GM19463 (cell line): ENCODE measurements around the gene SIRPA.

Experiments
- ATAC-seq: cut with Tn5 transposase; IDR thresholded peaks from one replicate; pipeline ENCODE4 v1.9.1; 2021; ENCODE audit warnings: mild to moderate bottlenecking, moderate library complexity; ENCODE audit not compliant: unreplicated experiment

The SIRPA gene

DNA sequence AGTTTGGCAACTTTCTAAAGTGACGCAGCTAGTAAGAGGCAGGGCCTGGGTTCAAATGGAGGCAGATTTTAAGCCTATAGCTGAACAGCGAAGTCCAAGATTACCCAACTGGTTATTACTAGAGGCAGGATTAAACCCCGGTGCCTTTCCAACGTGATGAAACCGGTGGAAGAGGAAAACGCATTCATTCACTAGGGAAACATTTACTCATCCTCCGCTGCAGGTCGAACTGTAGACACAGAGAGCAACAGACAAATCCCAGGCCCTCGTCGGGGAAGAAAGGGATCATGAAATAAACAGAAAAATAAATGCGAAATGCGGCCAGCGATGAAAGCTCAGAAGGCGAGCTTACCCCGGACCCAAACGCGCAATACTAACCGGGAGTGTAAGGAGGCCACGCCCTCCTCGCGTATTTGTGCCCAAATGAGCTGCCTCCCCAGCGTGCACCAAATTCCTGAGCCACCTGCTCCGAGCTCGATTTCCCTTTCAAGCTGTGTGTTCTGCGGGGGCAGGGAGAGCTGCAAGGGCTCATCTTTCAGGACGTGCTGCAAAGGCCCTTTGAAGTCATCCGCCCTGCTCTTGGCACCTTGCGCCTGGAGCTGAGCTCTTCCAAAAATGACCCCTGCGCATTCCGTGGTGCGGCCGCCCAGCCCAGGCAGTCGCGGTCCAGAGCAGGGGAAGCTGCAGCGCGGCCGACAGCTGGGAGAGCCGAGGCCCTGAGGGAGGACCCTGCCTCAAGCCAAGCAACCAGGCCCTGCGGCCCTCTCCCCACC is 51.7 kb downstream of the SIRPA start:
- ATAC-seq = no peak

DNA sequence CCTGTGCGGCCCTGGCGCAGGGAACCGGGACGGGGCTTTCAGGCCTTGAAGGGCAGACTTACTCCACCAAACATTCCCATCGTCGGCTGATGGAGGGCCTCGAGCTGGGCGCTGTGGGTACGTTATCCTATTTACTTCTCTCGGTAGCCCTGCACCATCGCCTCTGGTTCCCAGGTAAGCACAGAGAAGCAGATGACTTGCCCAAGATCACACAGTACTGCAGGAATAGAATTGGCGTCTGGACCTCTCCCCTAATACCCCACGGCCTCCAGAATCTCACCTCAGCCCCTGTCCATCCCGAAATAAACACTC is 52.3 kb downstream of the SIRPA start:
- no peak for ATAC-seq

DNA sequence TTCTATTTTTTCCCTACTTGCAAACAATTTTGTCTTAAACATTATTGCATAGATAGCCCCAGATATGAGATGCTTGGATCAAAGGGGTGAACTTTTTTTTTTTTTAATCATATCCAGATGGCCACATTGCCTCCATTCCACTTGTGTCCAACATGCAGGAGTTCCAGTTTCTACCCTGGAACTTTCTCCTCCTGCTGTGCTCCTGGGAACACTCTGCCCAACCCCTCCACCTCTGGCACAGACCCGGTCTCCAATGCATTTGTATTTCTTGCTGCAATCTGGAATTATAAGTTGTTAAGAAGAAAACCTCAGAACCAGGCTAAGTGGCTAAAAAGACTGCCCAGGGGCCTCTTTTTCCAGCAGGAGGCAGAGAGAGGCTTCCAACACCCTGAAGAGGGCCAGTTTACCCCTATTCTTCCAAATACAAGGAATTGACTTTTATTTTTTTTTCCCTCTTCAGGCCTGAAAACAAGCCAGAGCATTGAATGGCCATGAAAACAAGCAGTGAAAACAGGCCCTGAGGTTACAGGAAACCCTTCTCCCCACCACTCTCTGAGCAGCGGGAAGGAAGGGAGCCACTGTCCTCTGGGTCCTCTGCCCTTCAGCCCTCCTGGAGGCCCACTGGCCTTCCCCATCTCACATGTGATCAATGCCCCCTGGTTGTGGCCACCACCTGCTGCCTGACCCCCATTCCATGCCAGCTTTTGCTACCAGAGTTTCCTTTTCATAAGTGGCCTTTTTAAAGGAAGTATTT is 54.3 kb downstream of the SIRPA start:
- no peak for ATAC-seq

DNA sequence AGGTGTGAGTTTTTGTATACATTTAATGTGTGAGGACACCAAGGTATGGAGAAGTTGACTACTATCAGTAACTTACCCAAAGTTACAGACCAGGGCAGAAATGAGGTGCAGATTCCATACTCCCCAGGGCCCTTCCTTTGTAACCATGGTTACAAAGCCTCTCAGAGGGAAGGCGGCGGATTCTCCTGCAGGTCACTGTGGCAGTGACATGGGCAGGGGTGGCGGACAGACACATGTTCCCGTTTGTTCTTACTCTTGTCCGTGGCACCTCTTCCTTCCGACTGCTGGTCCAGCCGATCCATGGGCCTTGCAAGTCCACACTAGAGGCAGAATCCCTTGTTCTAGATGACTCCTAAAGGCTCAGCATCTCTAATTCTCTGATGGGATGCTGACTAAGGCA is 55.6 kb downstream of the SIRPA start:
- ATAC-seq = no peak

DNA sequence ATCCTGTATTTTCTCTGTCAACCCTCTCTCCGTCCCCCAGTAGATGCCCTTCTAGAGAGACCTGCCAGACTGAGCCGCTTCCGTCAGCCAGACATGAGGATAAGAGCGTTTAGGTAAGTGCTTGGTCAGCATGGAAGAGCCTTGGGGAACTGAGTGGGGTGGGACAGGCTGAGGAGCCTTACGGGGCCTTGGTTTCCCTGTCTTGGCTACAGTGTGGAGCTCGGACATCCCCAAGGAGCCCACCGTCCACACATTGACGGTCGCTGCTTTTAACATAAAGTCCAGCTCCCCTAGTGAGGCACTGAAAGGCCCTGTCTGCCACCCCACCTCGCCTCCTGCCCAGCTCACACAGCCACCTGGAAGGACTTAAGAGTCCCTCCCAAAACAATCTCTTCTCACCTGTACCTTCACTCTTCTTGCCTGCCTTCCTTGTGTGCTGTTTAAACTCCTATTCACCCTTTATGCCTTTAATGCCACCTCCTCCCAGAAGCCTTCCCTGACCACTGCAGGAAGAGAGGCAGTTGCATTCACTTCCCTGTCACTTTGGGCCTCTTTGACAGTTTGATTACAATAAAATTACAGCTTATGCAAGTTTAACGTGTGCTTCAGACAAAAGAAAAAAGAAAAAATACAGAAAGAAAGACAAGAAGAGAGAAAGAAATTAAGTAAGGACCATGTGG is 56.4 kb downstream of the SIRPA start:
- no peak for ATAC-seq

DNA sequence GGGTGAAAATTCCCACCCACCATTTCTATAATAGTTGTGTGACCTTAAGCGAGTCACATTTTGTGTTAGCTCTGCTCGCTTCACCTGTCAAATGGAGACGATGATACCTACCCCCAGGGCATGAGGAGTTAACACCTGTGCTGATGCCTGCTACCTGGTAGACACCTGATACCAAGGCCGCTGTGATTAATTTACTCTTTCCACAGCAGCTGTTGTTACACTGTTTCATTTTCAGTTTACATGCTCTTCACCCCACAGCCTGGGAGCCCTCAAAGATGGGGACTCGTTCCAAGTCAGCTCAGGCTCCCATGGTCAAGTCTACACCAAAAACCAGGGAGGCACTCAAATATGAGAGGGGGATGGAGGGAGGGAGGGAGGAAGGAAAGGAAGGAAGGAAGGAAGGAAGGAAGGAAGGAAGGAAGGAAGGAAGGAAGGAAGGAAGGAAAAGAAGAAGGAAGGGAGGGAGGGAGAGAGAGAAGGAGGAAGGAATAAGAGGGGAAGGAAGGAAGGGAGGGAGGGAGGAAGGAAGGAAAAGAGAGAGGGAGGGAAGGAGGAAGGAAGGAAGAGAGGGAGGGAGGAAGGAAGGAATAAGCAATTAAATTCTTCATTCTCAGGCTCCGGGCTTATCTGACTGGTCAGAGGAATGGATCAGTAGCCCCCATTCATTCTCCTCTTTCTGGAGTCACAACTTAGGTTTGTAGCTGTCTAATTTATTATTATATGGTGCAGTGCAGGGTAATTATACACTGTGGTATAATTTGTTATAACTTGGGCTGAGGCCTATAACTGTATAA is 57.7 kb downstream of the SIRPA start:
- no peak for ATAC-seq

DNA sequence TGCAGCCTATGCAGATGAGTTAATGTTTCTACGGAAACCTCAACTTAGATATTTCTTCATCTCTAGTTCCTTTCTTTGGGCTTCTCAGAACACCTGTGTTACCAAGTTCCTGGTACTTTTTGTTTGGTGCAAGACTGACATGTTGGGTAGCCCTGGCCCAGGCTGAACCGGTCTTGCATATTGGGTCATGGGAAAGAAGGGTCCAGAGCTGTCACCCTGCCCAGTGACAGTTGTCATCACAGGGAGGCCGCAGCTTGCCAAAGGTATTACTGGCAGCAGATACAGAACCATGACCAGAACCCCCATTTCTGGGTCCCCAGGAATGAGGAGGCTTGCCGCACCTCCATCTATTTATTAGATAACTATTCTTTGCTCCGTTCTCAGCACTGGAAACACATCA is 58.4 kb downstream of the SIRPA start:
- ATAC-seq = no peak

DNA sequence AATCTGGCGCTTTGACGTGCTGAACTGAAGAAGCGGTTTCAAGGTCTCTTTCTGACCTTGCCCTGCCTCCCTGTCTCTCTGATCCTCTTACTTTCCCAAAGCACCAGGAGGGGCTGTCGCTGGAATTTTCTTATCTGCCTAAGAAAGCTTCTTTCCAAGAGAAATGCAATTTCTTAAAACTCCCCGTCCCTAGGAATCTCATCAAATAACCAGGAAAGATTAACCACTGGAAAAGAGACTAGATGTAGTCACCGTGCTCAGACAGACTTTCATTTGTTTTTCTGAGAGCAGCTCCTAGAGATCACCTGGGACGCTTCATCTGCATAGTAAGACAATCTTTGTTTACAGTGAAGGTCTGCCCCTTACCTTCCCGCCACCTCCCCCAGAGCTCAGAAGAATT is 60.0 kb downstream of the SIRPA start:
- no peak for ATAC-seq

DNA sequence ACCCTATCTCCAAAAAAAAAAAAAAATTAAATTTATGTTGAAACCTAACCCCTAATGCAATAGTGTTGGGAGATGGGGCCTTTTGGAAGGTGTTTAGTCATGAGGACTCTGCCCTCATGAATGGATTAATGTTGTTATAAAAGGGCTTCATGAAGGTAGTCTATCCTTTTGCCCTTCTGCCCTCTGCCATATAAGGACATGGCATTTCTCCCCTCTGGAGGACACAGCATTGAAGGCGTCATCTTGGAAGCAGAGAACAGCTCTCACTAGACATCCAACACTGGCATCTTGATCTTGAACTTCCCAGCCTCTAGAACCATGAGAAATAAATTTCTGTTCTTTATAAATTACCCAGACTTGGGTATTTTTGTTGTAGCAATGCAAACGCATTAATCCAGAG is 63.2 kb downstream of the SIRPA start:
- ATAC-seq = no peak

DNA sequence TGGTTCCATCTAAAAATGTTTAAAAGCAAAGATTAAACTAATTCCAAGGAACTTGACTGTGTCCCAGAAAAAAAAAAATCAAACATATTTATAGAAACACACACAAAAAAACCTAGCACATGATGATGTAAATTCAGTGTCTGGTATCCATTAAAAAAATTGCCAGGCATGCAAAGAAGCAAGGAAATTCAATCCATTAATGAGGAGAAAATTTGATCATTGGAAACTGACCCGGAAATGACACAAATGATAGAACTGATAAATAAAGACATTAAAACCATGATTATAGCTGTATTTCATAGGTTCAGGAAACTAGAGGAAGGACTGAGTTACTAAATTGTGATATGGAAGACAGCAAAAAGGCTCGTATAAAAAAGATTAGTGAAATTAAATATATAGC is 63.9 kb downstream of the SIRPA start:
- ATAC-seq = no peak

DNA sequence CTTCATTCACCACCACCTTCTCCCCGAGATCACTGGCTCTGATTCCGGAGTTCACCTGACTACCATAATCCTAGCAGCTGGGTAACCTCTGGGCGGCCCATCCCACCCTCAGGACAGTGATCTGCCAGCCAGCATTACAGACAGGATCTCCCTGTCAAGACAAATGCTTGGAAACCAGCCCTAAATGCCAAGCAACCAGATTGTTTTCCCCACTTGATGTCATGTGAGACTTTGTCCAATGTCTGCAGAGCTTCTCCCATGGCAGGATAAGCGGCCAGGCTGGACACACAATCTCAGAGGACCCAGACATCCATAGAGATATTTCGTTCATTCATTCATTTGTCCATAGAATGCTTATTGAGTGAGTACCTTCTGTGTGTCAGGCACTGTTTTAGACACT is 66.2 kb downstream of the SIRPA start:
- ATAC-seq = no peak

DNA sequence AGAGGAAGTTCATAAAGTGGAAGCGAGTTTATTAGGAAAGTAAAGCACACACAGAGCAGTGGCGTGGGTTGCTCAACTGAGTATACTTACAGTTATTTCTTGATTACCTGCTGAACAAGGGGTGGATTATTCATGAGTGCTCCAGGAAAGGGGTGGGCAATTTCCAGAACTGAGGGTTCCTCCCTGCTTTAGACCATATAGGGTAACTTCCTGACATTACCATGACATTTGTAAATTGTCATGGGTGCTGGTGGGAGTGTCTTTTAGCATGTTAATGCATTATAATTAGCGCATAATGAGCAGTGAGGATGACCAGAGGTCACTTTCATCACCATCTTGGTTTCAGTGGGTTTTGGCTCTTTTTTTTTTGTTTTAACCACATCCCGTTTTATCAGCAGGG is 68.9 kb downstream of the SIRPA start:
- ATAC-seq = no peak

DNA sequence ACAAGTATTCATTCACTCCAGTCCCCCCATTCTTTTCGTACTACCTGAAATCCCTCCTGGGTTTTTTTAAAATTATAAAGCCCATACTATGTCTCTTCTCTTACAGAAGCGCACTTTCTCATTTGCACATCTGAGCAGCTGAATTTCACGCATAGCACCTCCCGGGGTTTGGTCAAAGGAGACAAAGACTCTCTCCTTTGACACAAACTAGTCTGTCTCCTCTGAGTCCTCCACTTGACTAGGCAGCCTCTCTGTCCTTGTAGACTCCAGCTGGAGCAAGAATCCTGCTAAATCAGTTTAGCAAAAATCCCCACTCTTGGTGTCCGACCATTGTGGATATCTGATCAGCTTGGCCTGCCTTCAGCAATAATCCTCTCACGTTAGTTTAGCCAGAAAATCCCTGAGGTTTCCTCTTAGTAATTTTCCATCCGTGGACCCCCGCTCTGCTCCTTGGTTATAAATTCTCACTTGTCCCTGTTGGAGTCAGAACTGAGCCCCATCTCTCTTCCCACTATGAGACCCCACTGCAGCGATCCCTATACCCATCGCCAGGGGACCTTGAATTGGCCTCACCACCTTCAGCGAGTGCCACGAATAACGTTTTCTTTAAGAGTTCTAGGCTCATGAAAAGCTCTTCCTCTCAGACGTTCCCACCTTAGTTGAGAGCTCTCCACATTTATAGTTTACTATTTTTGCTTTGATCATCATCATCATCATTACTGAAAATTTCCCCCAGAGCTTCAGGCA is 69.6 kb downstream of the SIRPA start:
- no peak for ATAC-seq

DNA sequence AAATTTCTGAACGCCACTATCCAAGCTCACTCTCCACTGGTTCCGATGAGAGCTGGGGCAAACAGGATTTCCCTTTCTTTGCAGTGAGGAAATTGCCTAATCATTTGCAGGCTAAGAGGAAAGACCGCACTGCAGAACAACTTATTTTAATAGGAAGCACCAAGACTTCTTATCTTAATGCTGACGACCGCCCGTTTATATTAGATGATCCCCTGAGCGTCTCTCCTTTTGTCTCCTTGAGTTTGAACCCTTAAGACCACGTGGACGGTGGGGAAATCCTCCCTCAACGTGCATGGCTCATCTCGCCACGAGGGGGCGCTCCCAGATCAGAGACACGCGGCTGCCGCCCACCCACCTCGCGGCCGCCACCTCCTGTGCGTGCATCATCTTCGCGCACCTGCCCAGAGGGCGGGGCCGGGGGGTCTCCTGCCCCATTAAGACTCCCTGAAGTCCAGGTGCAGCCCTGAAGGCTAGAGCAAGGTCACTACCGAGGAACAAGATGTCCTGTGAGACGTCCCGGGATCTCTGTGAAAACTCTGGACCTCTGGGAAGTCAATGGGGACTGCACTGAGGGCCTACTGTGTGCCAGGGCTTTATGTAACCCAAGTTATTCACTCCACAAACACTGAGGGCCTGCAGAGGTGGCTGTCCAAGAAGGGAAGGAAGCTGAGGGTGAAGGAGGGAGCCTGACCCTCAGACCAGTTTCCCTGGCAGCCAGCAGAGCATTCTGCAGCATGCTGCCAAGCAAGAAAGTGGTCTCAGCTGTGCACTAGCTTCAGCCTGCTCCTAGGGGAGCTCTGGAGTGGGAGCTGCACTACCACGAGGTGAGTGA is 70.5 kb downstream of the SIRPA start:
- no peak for ATAC-seq

DNA sequence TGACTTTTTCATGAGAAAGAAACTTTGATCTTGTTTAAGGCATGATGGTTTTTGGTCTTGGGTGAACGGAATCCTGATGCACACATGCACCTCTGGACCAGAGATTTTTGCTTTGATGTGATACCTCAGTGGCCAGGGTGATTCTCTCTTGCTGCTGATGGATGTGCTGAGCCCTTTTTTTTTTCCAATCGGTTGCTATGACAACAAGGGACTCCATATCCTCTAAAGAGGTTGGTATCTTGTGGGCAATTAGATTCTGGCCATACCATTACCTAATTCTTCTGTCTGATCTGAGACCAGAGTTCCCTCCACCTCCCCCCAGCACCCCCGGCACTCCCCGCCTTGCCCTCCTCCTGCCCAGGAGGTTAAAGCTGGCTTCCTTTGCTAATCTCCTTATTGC is 73.8 kb downstream of the SIRPA start:
- no peak for ATAC-seq

DNA sequence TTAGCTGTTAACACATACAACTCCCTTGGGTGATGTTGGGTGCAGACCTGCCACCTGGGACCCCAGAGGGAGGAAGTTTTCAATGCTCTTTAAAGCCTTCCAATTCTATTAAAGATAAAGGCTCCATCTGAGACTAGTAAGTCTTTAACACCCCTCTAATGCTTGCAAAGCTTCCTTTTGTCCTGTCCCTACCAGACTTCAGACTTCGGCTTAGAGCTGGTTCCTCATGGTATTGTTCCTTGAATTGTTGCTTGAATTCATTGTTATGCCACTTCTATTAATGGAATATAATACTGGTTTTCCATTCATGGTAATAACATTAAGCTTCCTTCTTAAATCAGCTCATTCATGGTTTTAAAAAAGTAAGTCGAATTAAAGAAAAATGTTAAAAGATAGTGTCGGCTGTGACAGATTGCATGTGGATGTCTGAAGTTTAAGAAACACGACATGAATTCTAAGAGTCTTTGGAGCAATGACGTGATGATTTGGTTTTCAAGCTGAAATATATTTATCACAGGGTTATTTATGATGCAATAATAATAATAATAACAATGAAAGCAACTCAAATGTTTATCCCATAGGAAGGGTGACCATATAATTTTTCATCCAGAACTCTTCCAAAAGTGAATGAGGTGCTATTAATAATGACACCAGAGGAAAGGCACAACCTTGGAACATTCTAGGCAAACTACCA is 76.8 kb downstream of the SIRPA start:
- no peak for ATAC-seq

DNA sequence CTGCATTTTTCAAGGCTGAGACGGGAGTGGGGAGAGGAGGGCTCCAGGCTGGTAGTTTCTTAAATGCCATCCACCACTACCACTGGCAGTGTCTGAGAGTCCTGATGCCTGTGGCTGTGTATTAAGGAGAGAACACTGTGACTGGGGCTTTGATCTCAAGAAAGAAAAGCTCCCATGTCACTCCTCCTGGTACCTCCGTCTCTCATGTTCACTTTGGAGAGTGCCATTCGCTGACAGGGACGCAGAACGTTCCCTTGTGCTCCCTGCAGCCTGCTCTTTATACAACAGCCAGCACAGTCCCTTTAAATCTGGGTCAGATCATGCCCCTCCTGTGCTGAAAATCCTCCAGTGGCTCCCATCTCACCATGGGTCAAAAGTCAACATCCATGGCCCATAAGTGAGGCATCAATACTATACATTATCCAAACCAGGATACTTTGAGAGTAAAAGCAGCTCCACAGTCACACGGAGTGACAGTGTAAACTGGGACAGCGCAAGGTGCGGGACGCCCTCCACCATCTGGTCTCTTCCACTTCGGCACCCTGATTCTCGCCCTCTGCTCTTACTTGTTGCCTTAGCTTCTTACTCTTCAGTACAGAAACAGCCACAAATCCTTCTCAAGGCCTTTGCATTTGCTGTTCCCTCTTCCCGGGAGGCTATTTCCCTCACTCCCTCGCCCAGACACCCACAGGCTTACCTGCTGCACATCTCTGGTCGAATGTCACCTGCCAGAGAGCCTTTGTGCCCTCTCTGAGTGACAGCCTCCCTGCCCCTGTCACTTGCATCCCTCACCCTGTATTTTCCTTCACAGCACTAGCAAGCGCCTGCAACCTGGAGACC is 78.6 kb downstream of the SIRPA start:
- no peak for ATAC-seq

DNA sequence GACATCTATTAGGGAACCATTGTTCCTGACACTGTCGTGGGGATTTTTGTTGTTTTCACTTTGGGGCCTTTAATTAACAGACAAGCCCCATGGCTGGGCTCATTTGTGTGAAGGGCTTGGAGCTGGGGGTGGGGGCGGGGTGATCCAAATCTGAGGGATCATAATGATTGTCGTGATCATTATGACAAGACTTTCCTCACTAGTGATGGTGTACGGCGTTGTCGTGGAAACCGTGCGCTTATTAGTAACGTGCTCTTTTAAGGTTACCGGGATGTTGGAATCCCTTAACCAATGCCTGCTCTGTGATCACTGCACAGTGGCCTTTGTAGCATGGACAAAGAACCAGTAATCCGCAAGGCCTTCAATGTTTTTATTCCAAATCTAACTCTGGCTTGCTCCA is 80.1 kb downstream of the SIRPA start:
- ATAC-seq = no peak
